CD14-positive monocyte (primary cell): ENCODE measurements around the gene SNX12. TPM values are rescaled to one million over a fixed set of nuclear protein-coding genes. Genes with fewer than 3 reads are reported as not detected.

Experiments
- DNase-seq, 3 donors: peaks; one replicate each; pipeline ENCODE4 v3.0.0-alpha.2; 2011 to 2022
- H2AFZ ChIP-seq: 2 replicates; pipeline ENCODE4 v1.6.0; 2012; ENCODE audit warnings: mild to moderate bottlenecking, low read depth, low read length, inconsistent platforms; ENCODE audit not compliant: insufficient read depth, poor library complexity, severe bottlenecking
- H3K27ac ChIP-seq, 2 donors: 1 replicate in 1 of 2; 2 replicates in 1 of 2; pipeline ENCODE4 v1.5.1; 2012 to 2013; ENCODE audit warnings: low read length in 2 of 2, control low read depth in 1 of 2, inconsistent platforms in 1 of 2, low read depth in 1 of 2, mild to moderate bottlenecking in 1 of 2
- H3K27me3 ChIP-seq, 2 donors: one replicate each; pipeline versions ENCODE4 v1.6.0 to v1.6.1; 2011 to 2013; ENCODE audit warnings: low read length in 2 of 2; ENCODE audit not compliant: control insufficient read depth in 2 of 2, insufficient read depth in 2 of 2
- H3K36me3 ChIP-seq, 2 donors: replicated peaks in 1 of 2; 1 replicate in 1 of 2; 2 replicates in 1 of 2; pipeline versions ENCODE4 v1.5.1 to v1.6.1; 2012 to 2013; ENCODE audit warnings: low read length in 2 of 2, control low read depth in 1 of 2, inconsistent platforms in 1 of 2, mild to moderate bottlenecking in 1 of 2; ENCODE audit not compliant: insufficient read depth in 2 of 2, control insufficient read depth in 1 of 2
- H3K4me1 ChIP-seq, 2 donors: 1 replicate in 1 of 2; 2 replicates in 1 of 2; pipeline versions ENCODE4 v1.5.1 to v1.6.1; 2012 to 2013; ENCODE audit warnings: low read length in 2 of 2, control low read depth in 1 of 2, inconsistent platforms in 1 of 2, mild to moderate bottlenecking in 1 of 2, moderate library complexity in 1 of 2; ENCODE audit not compliant: insufficient read depth in 2 of 2, control insufficient read depth in 1 of 2
- H3K4me2 ChIP-seq: replicated peaks from 2 replicates; pipeline ENCODE3; 2012; ENCODE audit warnings: low read length, moderate library complexity, mild to moderate bottlenecking; ENCODE audit not compliant: poor library complexity, severe bottlenecking; ENCODE audit errors: extremely low read depth
- H3K4me3 ChIP-seq, 3 experiments: fragments of 200-600 bp in 1 of 3; sonication (generic) in 1 of 3; replicated peaks in 1 of 3; 1 replicate in 2 of 3; 2 replicates in 1 of 3; pipeline ENCODE4 v1.5.1; 2011 to 2013; ENCODE audit warnings: low read length in 3 of 3, mild to moderate bottlenecking in 3 of 3, control low read depth in 2 of 3, low read depth in 2 of 3, inconsistent platforms in 1 of 3, moderate library complexity in 1 of 3
- H3K79me2 ChIP-seq: 2 replicates; pipeline ENCODE4 v1.6.0; 2012; ENCODE audit warnings: mild to moderate bottlenecking, control low read depth, inconsistent platforms, low read length, moderate library complexity; ENCODE audit not compliant: insufficient read depth
- H3K9ac ChIP-seq: 2 replicates; pipeline ENCODE4 v1.6.0; 2017; ENCODE audit warnings: low read length, mild to moderate bottlenecking; ENCODE audit not compliant: insufficient read depth, poor library complexity, severe bottlenecking
- H3K9me3 ChIP-seq, 2 donors: replicated peaks in 1 of 2; 1 replicate in 1 of 2; 2 replicates in 1 of 2; pipeline versions ENCODE4 v1.5.1 to v1.6.1; 2012 to 2013; ENCODE audit warnings: low read length in 2 of 2, control low read depth in 1 of 2; ENCODE audit not compliant: control insufficient read depth in 1 of 2, insufficient read depth in 1 of 2
- H4K20me1 ChIP-seq: 2 replicates; pipeline ENCODE4 v1.6.0; 2012; ENCODE audit warnings: mild to moderate bottlenecking, low read length, control low read depth, moderate library complexity; ENCODE audit not compliant: insufficient read depth
- H3K27ac Mint-ChIP-seq, 7 donors: one replicate each; pipeline ENCODE4 v1.8.0; 2020; ENCODE audit warnings: mild to moderate bottlenecking in 7 of 7, mixed read lengths in 7 of 7, moderate library complexity in 6 of 7, inconsistent platforms in 2 of 7
- H3K27me3 Mint-ChIP-seq, 3 donors: one replicate each; pipeline ENCODE4 v1.8.0; 2021 to 2022; ENCODE audit warnings: low read depth in 3 of 3, mild to moderate bottlenecking in 3 of 3, mixed read lengths in 3 of 3, moderate library complexity in 3 of 3, inconsistent platforms in 1 of 3
- H3K36me3 Mint-ChIP-seq, 2 donors: one replicate each; pipeline ENCODE4 v1.8.0; 2020; ENCODE audit warnings: mixed read lengths in 2 of 2, inconsistent platforms in 1 of 2, mild to moderate bottlenecking in 1 of 2
- H3K4me1 Mint-ChIP-seq: one replicate; pipeline ENCODE4 v1.8.0; 2020; ENCODE audit warnings: mild to moderate bottlenecking, mixed read lengths
- H3K4me3 Mint-ChIP-seq, 2 donors: one replicate each; pipeline ENCODE4 v1.8.0; 2020; ENCODE audit warnings: mild to moderate bottlenecking in 2 of 2, mixed read lengths in 2 of 2, moderate library complexity in 1 of 2
- H3K9me3 Mint-ChIP-seq, 7 donors: one replicate each; pipeline ENCODE4 v1.8.0; 2020 to 2022; ENCODE audit warnings: mixed read lengths in 7 of 7, mild to moderate bottlenecking in 6 of 7, moderate library complexity in 6 of 7, inconsistent platforms in 2 of 7
- CTCF ChIP-seq: fragments of 200-600 bp; IDR thresholded peaks from one replicate; pipeline ENCODE4 v1.8.0; 2022; ENCODE audit warnings: antibody characterized with exemption, mild to moderate bottlenecking
- WGBS: methylation state at CpG from one replicate; pipeline ENCODE4 v1.1.5; 2013; ENCODE audit warnings: missing lambda C conversion rate; ENCODE audit not compliant: insufficient coverage; 5-methylcytosine and 5-hydroxymethylcytosine counted together
- intact Hi-C, 2 donors: fragments of 100-400 bp; cut with micrococcal nuclease; formaldehyde crosslinking; loops; one replicate each; pipeline versions ENCODE4 v1.15.0 to v1.15.1; 2023
- polyA plus RNA-seq, 3 donors: library from polyadenylated mRNA; depleted of rRNA in 1 of 3; unstranded in 2 of 3; stranded (reverse) in 1 of 3; fragments of 300-500 nt in 2 of 3; fragments of >200 nt in 1 of 3; fragmentation: Illumina TruSeq in 2 of 3; gene quantifications; 1 replicate in 2 of 3; 2 replicates in 1 of 3; pipeline ENCODE4 v1.2.3, GENCODE V29; 2012 to 2021

The SNX12 gene
- polyA plus RNA-seq, 3 donors, result 4.2 to 12.9 (median 5.0) TPM

DNA sequence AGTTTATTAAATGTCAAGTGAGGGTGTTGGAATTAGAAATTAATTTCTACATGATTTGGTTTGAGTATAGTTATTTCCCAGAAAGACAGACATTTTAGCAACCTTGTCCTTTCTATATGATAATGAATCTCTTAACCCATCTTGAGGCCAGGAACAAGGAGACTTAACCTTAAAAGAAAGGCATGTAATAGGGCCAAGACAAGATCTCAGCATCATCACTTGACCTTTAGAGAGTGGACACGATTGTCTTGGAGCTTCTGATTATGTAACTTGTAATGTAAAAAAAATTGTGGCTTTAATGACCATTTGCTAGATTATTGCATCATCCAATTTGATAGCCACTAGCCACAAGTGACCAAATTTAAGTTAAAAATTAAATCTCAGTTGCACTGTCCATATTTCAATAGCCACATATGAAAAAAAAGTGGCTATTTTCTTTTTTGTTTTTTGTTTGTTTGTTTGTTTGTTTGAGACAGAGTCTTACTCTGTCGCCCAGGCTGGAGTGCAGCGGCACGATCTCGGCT lies 14.1 kb upstream of the SNX12 start:
- intact Hi-C loops, result no loop called here
- Histone ChIP-seq H3K27ac (no peak overlapping the region), H3K36me3 (no peaks in the 10 kb centered on the region), H3K27me3 (no peaks in the 10 kb centered on the region), H3K4me3 (no peak overlapping the region), H3K4me1 (no peaks in the 10 kb centered on the region), H3K9ac (no peak overlapping the region), H3K79me2 (no peaks in the 10 kb centered on the region), H3K4me2 (no peak overlapping the region), H2AFZ (no peak overlapping the region), H4K20me1 (no peaks in the 10 kb centered on the region), H3K9me3 (no peaks in the 10 kb centered on the region)
- DNase-seq, result no peak
- H3K36me3 Mint-ChIP-seq, result no peaks in the 10 kb centered on the region
- peaks cover 0 to 6% (median 2%) of the 10 kb centered on the region in 3 donors for H3K27me3 Mint-ChIP-seq
- no peaks in the 10 kb centered on the region for H3K4me1 Mint-ChIP-seq
- TF ChIP-seq CTCF, result no peak
- no peak overlapping the region for H3K4me3 Mint-ChIP-seq
- no CpG with 5 or more reads among the region's 5 CpGs for WGBS
- peaks cover 0 to 3% (median 0%) of the 10 kb centered on the region in 7 donors for H3K9me3 Mint-ChIP-seq
- H3K27ac Mint-ChIP-seq, result no peak overlapping the region

DNA sequence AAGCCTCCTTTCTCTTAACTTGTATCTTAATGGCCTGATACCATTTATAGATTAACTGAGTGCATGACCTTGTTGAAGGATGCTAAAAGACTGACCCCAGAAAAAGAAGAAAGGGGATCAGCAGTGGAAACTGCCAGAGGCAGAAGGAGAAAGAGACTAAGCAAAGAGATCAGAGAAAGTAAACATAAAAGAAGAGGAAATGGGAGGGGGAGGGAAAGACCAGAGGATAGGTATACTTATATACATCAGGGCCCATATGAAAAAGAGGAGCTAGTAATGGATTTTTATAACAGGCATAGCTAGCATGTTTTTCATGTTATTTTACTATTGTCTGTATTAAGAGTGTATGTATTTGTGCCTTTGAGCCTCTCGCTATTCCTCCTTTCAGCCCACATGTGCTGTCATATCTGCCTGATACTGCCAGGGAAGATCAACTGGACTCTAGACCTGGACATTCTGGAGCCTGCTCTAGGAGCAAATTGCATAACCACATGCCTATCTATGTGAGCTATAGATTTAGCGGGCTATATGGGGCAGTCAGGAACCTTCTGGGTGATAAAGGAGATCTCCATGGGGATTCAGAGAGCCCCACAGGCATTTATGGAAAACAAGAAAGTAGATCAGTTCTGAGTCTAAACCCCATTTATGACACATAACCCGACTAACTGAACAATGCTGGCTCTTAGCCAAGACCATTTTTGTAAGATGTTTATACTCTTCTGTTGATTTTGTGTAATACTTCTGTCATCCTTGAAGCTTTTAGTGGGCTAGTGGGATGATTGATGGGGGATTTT lies 13.4 kb upstream of the SNX12 start:
- Histone ChIP-seq H3K4me2 (no peak overlapping the region), H3K4me1 (no peaks in the 10 kb centered on the region), H3K27ac (no peak overlapping the region), H2AFZ (no peak overlapping the region), H4K20me1 (no peaks in the 10 kb centered on the region), H3K9ac (no peak overlapping the region), H3K4me3 (no peak overlapping the region), H3K36me3 (no peaks in the 10 kb centered on the region), H3K27me3 (no peaks in the 10 kb centered on the region), H3K9me3 (no peaks in the 10 kb centered on the region), H3K79me2 (no peaks in the 10 kb centered on the region)
- Mint-ChIP-seq H3K36me3 (no peaks in the 10 kb centered on the region), H3K27me3 (peaks cover 0 to 9% (median 2%) of the 10 kb centered on the region in 3 donors), H3K27ac (no peak overlapping the region), H3K9me3 (peaks cover 0 to 3% (median 0%) of the 10 kb centered on the region in 7 donors), H3K4me3 (no peak overlapping the region), H3K4me1 (no peaks in the 10 kb centered on the region)
- DNase-seq, result no peak
- WGBS, result no CpG with 5 or more reads among the region's 3 CpGs
- no peak for TF ChIP-seq CTCF
- intact Hi-C loops, result no loop called here
